Measurements from ENCODE around the gene OR2M4.
"Not testable (repeated sequence)": the region's sequence is repeated elsewhere in the genome, so short reads cannot be mapped to it uniquely, and the experiment has no call there.

Gene OR2M4, protein sequence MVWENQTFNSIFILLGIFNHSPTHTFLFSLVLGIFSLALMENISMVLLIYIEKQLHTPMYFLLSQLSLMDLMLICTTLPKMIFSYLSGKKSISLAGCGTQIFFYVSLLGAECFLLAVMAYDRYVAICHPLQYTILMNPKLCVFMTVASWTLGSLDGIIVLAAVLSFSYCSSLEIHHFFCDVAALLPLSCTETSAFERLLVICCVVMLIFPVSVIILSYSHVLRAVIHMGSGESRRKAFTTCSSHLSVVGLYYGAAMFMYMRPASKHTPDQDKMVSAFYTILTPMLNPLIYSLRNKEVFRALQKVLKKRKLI

DNA sequence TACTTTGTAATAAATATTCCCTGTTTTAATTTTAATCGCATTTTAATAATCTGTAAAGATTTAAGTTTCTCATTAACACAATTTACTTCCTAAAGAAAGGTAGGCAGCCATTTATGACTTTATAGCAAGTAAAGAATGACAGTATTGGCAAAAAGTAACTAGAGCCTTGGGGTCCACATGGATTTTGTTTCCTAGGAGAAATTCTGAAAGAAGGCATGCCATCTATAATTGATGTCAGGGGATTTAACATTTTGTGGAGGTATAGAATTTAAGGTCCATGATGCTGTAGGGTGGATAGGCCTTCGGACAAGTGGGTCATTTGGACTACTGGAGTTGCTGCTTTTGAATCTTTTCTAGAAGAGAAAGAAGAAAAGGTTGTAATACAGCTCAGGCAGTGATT is at the start of gene OR2M4:
Gene OR2M4 (plus strand): TSS at position 301 of the 400 bp plus-strand sequence. CDS start 7,512 bp downstream, outside the sequence.
- no peak for DNase-seq (ENCODE audit: low read depth in 2 of 2)

DNA sequence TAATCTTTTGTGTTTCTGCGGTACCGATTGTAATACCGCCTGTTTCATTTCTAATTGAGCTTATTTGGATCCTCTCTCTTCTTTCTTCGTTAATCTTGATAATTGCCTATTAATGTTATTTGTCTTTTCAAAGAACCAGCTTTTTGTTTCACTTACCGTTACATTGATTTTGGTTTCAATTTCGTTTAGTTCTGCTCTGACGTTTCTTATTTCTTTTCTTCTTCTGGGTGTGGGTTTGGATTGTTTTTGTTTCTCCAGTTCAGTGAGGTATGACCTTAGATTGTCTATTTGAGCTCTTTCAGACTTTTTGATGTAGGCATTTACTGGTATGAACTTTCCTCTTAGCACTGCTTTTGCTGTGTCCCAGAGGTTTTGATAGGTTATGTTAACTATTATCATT is 47.2 kb upstream of the OR2M4 start:
- DNase-seq (ENCODE audit: low read depth in 2 of 2): no peak

DNA sequence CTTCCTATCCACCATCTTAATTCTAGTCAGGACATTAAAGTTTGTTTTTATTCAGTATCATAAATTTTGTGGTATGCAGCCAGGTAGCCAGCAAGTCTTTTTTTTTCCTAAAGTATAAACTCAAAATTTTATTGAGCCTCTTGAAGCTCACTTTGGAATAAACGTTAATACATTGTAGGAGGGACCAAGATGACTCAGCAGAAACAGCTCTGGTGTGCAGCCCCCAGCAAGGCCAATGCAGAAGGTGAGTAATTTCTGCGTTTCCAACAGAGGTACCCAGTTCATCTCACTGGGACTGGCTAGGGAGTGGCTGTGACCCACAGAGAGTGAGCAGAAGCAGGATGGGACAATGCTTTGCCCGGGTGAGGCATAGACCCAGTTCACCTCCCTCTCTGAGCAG is 43.9 kb upstream of the OR2M4 start:
- DNase-seq (ENCODE audit: low read depth in 2 of 2): no peak

DNA sequence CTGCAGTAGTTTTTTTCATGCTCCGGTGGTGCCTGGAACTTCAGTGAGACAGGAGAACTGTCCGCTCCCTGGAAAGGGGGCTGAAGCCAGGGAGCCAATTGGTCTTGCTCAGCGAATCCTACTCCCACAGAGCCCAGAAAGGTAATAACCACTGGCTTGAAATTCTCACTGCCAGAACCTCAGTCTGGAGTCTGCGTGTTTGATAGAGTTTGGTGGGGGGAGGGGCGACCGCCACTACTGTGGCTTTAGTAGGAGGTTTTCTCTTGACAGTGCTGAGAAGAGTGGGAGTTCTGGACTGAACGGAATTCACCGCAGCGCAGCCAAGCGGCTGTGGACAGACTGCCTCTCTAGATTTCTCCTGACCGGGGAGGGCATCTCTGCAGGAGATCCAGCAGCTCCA is 42.2 kb upstream of the OR2M4 start:
- no peak for DNase-seq (ENCODE audit: low read depth in 2 of 2)

DNA sequence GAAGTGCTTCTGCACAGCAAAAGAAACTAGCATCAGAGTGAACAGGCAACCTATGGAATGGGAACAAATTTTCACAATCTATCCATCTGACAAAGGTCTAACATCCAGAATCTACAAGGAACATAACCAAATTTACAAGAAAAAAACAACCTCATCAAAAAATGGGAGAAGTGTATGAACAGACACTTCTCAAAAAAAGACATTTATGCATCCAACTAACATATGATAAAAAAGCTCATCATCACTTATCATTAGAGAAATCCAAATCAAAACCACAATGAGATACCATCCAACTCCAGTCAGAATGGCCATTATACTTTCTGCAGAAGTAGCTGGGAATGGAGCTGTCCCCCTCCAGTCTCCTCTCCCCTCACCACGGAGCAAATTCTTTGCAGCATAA is 37.1 kb upstream of the OR2M4 start:
- DNase-seq (ENCODE audit: low read depth in 2 of 2): no peak

DNA sequence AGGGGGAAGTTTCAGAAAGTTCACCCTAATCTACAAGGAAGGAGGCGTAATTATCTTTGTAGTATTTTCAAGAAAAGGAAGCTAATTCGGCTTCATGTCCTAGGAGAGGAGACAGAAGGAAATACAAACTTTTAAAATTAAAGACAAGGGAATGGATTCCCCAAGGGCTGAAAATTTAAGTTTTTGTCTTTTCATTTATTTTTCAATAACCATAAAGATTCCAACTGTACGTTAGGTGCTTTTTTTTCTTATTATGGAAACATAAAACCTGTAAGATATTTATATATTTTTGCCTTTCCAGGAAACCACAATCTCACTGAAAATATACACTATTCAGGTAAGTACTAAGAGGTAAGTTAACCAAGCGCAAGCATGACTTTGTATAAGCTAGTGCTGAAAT is 34.3 kb upstream of the OR2M4 start, which contains the start of gene OR2M3:
Gene OR2M3 (plus strand): TSS at position 301 of the 400 bp plus-strand sequence. CDS start 5,803 bp downstream, outside the sequence.
- no peak for DNase-seq (ENCODE audit: low read depth in 2 of 2)

DNA sequence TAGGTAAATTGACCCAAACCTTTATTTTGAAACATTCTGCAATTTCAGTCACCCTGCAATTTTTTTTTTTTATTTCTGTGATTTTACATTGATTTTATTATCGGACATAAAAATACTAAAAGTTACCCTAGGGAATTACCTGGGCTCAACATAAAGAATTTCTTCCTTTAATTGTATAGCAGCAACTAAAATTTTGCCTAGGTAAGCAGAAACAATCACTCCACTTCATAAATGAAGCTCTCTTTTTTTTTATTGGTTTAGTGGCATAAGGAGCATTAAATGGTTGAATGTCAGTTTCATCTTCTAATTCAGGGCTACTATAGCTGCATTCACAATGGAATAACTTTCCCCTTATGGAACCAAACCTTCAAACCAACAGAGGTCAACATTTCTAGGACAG is 15.3 kb upstream of the OR2M4 start:
- no peak for DNase-seq (ENCODE audit: low read depth in 2 of 2)

DNA sequence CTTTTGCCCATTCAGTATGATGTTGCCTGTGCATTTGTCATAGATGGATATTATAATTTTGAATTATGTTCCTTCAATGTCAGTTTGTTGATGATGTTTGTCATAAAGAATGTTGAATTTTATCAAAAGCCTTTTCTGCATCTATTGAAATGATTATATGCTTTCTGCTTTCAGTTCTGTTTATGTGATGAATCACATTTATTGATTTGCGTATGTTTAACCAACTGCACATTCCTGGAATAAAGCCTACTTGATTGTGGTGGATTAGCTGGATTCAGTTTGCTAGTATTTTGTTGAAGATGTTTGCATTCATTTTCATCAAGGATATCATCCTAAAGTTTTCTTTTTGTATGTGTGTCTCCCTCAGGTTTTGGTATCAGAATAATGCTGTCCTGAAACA is 5.7 kb upstream of the OR2M4 start:
- DNase-seq (ENCODE audit: low read depth in 2 of 2): no peak

DNA sequence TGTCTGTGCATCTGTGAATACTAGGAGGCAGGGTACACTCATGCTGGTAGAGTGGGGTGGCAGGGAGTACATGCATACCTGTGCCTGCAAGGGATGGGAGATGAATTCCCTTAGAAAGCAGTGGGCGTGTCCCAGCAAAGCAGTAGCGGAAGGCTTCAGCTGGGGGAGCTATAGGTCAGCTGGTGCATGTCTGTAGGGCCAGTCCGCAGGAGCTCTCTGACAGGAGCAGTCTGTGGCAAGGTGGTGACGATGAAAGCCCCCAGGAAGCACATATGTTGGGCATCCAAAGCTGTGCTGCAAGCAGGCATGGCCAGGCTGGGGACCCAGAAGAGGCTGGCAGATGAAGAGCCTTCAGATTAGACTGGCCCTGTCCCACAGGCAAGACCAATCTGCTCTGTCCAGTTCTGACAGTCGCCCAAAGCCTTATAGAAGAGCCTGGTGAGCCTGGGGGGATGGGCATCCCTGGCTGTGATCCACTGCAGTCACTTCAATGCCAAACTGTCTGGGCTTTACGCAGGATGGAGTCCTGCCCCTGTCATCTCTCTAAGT is 1.8 kb upstream of the OR2M4 start:
- DNase-seq (ENCODE audit: low read depth in 2 of 2): no peak

DNA sequence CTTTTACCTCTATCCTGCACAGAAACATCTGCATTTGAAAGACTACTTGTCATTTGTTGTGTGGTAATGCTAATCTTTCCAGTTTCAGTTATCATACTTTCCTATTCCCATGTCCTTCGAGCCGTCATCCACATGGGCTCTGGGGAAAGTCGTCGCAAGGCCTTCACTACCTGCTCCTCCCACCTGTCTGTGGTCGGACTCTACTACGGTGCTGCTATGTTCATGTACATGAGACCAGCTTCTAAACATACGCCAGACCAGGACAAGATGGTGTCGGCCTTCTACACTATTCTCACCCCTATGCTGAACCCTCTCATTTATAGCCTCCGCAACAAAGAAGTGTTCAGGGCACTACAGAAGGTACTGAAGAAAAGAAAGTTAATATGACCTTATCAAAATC is 8.3 kb downstream of the OR2M4 start:
- no peak for DNase-seq (ENCODE audit: low read depth in 2 of 2)

DNA sequence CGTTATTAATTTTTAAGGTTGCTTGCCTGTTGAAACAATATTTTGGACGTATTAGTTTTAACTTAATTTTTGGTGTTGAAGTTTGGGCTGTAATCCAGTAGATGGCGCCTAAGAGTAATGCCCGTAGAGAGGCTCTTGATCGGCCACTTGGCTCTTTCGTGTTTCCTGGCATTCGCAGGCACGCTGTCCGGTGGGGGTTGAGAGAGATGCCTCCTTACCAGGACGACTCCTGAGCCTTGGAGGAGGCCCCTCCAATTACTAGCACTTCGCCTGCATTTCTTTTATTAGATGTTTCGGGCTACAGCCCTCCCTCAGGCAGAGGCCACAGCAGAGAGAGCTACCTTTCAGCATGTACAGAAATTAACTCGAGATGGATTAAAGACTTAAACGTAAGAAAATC is 12.0 kb downstream of the OR2M4 start:
- DNase-seq (ENCODE audit: low read depth in 2 of 2): no peak

DNA sequence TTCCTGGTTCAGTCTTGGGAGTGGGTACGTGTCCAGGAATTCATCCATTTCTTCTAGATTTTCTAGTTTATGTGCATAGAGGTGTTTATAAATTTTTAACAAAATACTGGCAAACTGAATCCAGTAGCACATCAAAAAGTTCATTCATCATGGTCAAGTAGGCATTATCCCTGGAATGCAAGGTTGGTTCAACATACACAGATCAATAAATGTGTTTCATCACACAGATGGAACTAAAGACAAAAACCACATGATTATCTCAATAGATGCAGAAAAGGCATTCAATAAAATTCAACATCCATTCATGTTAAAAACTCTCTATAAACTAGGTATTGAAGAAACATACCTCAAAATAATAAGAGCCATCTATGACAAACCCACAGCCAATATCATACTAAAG is 28.1 kb downstream of the OR2M4 start:
- not testable (repeated sequence) for DNase-seq (ENCODE audit: low read depth in 2 of 2)

DNA sequence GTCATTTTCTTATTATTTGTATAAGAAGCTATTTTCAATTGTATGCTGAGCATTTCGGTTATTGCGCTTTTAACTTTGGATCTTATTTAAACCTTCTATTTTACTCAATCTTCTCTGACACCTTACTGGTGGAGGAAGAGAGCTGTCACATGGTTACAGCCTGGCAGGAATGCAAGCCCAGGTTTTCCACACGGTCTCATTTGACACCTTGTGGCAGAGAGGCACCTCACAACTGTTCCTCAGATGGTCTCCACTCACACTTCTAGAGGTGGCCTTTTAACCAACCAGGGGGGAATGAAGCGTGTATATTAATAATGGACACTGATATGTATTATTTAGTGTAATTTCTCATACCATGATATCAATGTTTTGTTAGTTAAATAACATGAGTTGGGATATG is 37.0 kb downstream of the OR2M4 start:
- no peak for DNase-seq (ENCODE audit: low read depth in 2 of 2)

DNA sequence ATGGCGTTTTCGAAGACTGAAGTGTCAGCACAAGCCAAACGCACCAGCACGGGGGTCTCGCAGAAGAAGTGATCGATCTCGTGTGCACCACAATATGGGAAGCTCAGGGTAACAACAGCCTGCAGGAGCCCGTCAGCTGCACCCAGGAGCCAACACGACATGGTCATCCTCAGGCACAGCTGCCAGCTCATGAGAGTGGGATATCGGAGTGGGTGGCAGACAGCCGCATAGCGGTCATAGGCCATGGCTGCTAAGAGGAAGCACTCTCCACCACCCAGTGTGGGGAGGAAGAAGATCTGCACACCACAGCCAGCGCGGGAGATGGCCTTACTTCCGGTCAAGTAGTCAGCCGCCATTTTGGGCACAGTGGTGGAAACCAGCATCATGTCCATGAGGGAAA is 42.0 kb downstream of the OR2M4 start:
- DNase-seq (ENCODE audit: low read depth in 2 of 2): not testable (repeated sequence)

DNA sequence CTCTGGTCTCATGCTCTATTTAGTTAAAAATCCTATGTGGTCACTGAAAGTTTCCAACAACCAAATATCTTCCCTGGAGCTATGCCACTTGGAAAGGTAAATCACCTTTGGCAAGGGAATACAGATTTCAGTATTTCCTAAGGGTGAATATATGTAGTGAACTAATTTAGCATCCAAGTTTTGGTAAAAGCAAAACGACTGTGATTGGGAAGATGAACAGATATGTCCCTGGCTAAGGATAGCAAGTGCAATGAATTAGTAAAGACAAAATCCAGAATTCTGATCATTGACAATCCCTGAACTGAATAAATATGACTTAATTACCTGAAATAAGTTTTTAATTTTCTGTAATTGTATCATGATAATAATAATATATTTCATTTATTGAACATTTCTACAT is 46.7 kb downstream of the OR2M4 start, which contains the start of gene OR2T33:
Gene OR2T33 (minus strand): TSS at position 101 of the 400 bp plus-strand sequence. CDS start 4,162 bp downstream, outside the sequence.
- DNase-seq (ENCODE audit: low read depth in 2 of 2): no peak

DNA sequence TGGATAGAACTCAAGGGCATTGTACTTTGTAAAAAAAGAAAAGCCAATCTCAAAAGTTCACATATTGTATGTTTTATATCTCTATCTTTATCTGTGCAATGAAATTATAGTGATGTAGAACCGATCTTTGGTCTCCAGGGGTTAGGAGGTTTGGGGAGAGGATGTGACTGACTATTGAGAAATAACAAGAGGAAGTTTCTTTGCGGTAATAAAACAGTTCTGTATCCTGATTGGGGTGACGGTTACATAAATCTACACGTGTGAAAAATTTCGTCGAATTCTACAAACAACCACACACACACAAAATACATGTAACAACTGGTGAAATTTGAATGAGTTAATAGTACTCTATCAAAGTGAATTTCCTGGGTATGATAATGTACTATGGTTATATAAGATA is 57.2 kb downstream of the OR2M4 start:
- no peak for DNase-seq (ENCODE audit: low read depth in 2 of 2)

All from activated CD8-positive, alpha-beta memory T cell treated with anti-CD3 and anti-CD28 coated beads for 4 hours (primary cell).